ENCODE results near the gene COG1.

The COG1 gene

DNA sequence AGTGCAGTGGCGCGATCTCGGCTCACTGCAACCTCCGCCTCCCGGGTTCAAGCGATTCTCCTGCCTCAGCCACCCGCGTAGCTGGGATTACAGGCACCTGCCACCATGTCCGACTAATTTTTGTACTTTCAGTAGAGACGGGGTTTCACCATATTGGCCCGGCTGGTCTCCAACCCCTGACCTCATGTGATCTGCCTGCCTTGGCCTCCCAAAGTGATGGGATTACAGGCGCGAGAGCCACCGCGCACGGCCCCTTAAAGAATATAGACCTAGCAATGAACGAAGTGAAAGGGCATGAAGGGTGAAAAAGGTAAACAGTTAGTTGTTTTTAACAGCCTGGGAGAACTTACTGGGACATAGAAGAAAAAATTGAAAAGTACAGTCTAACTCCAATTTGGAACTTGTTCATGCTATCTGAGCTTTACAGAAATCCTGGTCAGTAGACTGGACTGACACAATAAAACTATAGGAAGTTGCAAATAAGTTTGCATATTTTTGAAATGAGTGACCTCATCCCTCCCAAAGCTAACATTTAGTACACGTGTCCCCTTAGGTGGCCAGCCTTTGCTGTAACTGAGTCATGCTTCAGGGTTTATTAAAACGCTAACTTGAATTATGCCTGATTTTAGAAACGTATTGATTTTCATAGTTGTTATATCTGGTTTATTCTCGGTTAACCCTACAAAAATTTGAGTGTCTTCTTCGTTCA is 1.8 kb downstream of the COG1 start:
- in situ Hi-C loops (cut with MboI; ENCODE audit: low sequenced_read_pairs) = loop anchor here (25.0 kb wide), 1 partner anchor 632 kb away; no protein-coding TSS in a partner anchor

GRCh38 chr17:73196500-73196899 is 3.6 kb downstream of the COG1 start:
- in situ Hi-C loops (cut with MboI; ENCODE audit: low sequenced_read_pairs) = loop anchor here (25.0 kb wide), 1 partner anchor 634 kb away; no protein-coding TSS in a partner anchor

DNA sequence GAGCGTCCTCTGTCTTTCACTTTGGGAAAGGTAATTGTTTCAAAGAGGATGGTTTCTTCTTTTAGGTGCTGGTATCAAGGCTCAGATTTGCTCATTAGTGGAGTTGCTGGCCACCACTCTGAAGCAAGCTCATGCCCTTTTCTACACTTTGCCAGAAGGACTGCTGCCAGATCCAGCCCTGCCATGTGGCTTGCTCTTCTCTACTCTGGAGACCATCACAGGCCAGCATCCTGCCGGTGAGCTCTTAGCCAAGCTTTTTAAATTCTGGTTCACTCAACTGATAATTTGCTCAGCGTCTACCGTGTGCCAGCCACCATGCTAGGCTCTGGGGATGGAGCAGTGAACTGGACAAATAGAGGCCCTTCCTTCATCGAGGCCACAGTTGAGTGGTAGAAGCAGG is 4.3 kb downstream of the COG1 start:
- in situ Hi-C loops (cut with MboI; ENCODE audit: low sequenced_read_pairs) = loop anchor here (25.0 kb wide), 1 partner anchor 635 kb away; no protein-coding TSS in a partner anchor

- in situ Hi-C loops (cut with MboI; ENCODE audit: low sequenced_read_pairs) = loop anchor here (25.0 kb wide), 1 partner anchor 636 kb away; no protein-coding TSS in a partner anchor
Observed at GRCh38 chr17:73198201-73198929, 5.5 kb downstream of the COG1 start.

GRCh38 chr17:73198930-73199260 is 6.0 kb downstream of the COG1 start:
- in situ Hi-C loops (cut with MboI; ENCODE audit: low sequenced_read_pairs) = loop anchor here (25.0 kb wide), 1 partner anchor 637 kb away; no protein-coding TSS in a partner anchor

- in situ Hi-C loops (cut with MboI; ENCODE audit: low sequenced_read_pairs) = loop anchor here (25.0 kb wide), 1 partner anchor 638 kb away; no protein-coding TSS in a partner anchor
Observed at GRCh38 chr17:73199751-73200317, 7.0 kb downstream of the COG1 start.

- in situ Hi-C loops (cut with MboI; ENCODE audit: low sequenced_read_pairs) = no loop called here
Observed at GRCh38 chr17:73200476-73200875, 7.6 kb downstream of the COG1 start.

- in situ Hi-C loops (cut with MboI; ENCODE audit: low sequenced_read_pairs) = no loop called here
Observed at GRCh38 chr17:73201215-73202069, 8.6 kb downstream of the COG1 start.

- in situ Hi-C loops (cut with MboI; ENCODE audit: low sequenced_read_pairs) = no loop called here
Observed at GRCh38 chr17:73203135-73203787, 10.4 kb downstream of the COG1 start.

DNA sequence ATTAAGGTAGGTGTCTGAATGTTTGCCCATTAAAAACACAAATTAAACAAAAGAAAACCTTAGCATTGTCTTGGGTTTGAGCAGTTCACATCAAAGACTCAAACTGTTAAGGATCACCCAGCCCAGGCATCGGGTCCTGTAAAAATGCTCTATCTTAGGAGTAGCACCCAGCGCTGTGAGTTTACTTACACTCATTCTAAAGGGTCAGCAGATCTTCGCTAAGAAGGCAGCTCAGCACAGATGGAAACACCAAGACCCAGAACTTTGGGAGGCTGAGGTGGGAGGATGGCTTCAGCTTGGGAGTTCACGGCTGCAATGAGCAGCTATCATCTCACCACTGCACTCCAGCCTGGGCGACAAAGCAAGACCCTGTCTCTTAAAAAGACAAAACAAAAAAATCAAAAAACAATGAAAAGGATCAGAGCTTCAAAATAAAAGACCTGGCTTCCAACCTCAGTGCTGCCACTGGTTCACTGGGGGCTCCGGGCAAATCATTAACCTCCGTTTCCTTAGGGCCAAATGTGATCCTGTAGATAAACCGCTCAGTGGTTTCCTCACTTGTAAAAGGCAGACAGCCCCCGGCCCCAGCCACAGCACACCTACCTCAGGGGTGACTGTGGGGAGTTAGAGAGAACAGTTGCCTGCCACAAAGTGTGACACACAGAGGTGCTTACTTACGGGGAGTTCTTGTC is 11.1 kb downstream of the COG1 start:
- in situ Hi-C loops (cut with MboI; ENCODE audit: low sequenced_read_pairs) = no loop called here

GRCh38 chr17:73205459-73205961 is 12.7 kb downstream of the COG1 start:
- in situ Hi-C loops (cut with MboI; ENCODE audit: low sequenced_read_pairs) = no loop called here

DNA sequence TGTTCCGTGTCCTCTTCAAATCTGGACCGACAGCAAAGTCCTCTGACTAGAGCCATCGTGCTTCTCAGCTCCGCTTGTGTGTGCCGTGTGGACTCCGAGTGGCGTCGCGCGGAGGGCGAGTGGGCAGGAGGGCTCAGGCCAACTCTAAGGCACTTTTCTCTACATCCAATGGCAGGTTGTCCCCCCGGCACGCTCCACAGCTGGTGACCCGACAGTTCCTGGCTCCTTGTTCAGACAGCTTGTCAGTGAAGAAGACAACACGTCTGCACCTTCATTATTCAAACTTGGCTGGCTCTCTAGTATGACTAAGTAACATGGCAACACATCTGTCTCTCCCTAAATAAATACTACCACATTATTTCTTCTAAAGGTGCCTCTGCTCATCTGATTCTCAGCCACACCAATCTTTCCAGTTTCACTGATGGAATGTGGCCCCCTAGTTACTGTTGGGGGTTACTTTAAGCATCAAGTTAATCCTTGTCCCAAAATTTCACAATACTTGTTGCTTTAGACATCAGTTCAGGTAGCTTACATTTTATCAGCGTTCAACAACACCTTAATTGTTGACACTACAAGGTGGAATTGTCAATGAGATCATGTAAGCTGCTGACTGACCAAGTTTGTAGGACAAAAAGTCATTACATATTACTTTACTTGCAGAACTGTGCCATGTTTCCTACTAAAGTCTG is 15.4 kb downstream of the COG1 start:
- in situ Hi-C loops (cut with MboI; ENCODE audit: low sequenced_read_pairs) = no loop called here

- in situ Hi-C loops (cut with MboI; ENCODE audit: low sequenced_read_pairs) = no loop called here
Observed at GRCh38 chr17:73209436-73209835, 16.6 kb downstream of the COG1 start.

DNA sequence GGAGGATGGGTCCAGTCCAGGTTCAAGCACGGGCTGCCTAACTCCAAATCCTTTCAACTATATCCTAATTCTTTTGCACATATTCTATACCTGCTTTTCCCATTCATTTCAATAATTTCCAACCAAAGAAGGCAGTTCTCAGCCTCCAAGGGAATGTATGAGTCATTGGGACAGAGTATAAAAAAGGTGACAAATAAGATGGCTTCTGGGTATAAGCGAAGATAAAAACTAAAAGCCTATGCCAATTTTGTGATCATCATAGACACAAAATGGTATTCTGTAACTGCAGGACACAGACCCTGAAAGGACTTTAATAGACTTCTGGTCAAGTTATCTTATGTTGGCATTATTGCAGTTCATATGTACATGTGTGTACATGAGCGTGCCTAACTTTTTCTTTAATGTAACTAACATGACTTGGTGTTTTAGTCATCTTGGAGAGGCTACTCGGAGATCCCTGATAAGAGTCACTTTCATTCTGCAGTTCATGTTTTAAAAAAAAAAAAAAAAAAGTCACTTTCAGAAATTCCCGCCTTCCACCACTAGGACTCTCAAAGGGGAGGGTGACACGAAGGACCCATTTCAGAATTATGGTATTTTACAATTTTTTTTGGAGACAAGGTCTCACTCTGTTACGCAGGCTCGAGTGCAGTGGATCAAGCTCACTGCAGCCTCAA is 17.3 kb downstream of the COG1 start:
- in situ Hi-C loops (cut with MboI; ENCODE audit: low sequenced_read_pairs) = no loop called here

DNA sequence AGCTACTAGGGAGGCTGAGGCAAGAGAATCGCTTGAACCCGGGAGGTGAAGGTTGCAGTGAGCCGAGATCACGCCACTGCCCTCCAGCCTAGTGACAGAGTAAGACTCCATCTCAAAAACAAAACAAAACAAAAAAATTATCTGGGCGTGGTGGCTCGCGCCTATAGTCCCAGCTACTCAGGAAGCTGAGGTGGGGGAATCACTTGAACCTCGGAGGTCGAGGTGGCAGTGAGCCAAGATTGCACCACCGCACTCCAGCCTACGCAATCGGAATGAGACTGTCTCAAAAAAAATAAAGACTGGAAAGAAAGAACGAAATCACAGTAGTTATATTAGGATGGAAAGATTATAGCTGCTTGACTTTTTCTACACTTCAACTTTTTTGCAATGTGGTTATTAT is 18.9 kb downstream of the COG1 start:
- in situ Hi-C loops (cut with MboI; ENCODE audit: low sequenced_read_pairs) = no loop called here

GRCh38 chr17:73214008-73214407 is 21.2 kb downstream of the COG1 start:
- in situ Hi-C loops (cut with MboI; ENCODE audit: low sequenced_read_pairs) = no loop called here

GRCh38 chr17:73214851-73215250 is 22.0 kb downstream of the COG1 start:
- in situ Hi-C loops (cut with MboI; ENCODE audit: low sequenced_read_pairs) = no loop called here

GRCh38 chr17:73215447-73215846 is 22.6 kb downstream of the COG1 start:
- in situ Hi-C loops (cut with MboI; ENCODE audit: low sequenced_read_pairs) = no loop called here
